GM06990 (cell line): ENCODE data around the gene VWA1.
"Not testable (repeated sequence)": the region's sequence is repeated elsewhere in the genome, so short reads cannot be mapped to it uniquely, and the experiment has no call there.

Experiments used
- DNase-seq: peaks from one replicate; pipeline ENCODE4 v3.0.0-alpha.2; 2011; ENCODE audit not compliant: insufficient read length; ENCODE audit errors: extremely low read depth
- H3K27me3 ChIP-seq: replicated peaks from 2 replicates; pipeline ENCODE4 v1.6.0; 2011; ENCODE audit warnings: low read length; ENCODE audit not compliant: control insufficient read depth, insufficient read depth
- H3K36me3 ChIP-seq: 2 replicates; pipeline ENCODE4 v1.5.1; 2011; ENCODE audit warnings: low read length; ENCODE audit not compliant: control insufficient read depth, insufficient read depth
- H3K4me3 ChIP-seq: replicated peaks from 2 replicates; pipeline ENCODE4 v1.5.1; 2011; ENCODE audit warnings: low read depth, mild to moderate bottlenecking, control low read depth, low read length
- TF ChIP-seq, protein P1 (sequence below): IDR thresholded peaks from 2 replicates; pipeline ENCODE4 v1.5.1; 2011; ENCODE audit warnings: low read length, control low read depth, mild to moderate bottlenecking, inconsistent platforms; ENCODE audit not compliant: insufficient read depth, poor library complexity, severe bottlenecking

The VWA1 gene

DNA sequence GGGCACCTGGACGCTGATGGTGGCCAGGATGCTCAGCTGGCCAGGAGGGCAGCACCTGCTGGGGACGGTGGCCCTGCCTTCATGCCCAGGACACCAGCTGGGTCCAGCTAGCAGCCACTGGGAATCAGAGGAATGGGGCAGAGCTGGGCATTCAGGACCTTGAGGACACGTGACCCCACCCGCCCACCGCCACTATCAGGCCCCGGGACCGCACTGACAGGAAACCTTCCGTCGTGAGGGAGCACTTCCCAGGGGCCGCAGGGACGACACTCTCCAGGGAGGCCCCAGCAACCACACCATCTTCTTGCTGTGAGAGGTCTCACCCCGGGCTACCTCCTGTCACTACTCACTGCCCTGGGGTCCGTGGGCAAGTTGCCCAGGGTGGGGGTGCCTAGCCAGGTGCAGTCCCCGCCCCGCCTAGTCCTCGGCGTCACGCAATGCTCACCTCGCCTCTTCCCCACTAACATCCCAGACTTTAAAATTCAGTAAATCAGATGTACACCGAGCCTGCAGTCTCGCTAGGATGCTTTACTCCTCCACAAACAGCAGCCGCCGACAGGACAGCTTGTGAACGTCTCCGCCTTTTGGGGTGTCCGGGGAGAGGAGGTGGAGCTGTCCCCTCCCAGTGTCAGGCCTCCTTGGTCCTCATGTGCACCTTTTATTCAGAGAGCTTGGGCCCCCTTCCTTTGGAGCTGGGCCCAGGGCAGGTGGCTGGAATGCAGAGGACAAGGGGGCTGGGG is 4.9 kb downstream of the VWA1 start:
- Histone ChIP-seq H3K4me3 (no peak overlapping the region), H3K27me3 (no peaks in the 10 kb centered on the region), H3K36me3 (no peaks in the 10 kb centered on the region)
- no peak for DNase-seq
- TF ChIP-seq, protein P1, sequence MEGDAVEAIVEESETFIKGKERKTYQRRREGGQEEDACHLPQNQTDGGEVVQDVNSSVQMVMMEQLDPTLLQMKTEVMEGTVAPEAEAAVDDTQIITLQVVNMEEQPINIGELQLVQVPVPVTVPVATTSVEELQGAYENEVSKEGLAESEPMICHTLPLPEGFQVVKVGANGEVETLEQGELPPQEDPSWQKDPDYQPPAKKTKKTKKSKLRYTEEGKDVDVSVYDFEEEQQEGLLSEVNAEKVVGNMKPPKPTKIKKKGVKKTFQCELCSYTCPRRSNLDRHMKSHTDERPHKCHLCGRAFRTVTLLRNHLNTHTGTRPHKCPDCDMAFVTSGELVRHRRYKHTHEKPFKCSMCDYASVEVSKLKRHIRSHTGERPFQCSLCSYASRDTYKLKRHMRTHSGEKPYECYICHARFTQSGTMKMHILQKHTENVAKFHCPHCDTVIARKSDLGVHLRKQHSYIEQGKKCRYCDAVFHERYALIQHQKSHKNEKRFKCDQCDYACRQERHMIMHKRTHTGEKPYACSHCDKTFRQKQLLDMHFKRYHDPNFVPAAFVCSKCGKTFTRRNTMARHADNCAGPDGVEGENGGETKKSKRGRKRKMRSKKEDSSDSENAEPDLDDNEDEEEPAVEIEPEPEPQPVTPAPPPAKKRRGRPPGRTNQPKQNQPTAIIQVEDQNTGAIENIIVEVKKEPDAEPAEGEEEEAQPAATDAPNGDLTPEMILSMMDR = no peak

DNA sequence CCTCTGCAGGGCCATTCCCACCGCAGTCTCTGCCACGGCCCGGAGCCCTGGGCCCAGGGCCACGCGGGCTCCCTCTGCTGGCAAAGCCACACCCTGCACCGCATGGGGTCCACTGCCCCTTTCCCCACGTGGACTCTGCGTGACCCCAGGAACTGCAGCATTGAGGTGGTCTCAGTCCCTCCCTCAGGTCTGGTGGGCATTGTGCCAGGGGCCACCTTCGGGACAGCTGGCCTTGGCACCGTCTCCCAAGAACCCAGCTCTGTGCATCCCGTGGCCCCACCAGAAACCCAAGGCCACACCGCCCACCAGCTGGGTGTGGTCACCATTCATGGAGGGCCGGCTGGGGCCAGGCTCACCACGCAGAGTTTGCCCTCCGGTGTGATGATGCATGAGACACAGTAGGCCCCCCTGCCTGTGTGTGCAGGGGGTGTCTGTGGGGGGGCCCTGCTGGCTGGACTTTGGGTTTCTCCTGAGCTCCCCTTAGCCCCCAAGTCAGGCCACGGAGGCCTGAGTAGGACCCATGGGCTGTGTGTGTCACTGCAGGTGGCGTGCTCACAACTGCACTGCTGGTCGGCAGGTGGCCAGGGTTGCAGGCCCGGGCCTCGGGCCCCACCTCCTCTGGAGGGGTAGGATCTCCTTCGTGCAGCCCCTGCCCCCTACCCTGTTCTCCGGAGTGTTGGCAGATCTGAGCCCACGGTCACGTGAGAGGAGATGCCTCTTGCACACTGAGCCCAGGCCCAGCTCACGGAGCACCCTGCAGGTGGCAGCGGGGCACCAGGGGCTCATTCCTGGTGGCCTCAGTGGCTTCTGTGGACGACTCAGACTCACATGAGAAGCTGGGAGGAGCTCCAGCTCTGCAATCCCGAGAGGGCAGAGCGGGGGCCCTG is 5.8 kb downstream of the VWA1 start:
- TF ChIP-seq, protein P1 = peak; percentile 99
- Histone ChIP-seq H3K27me3 (no peaks in the 10 kb centered on the region), H3K36me3 (no peaks in the 10 kb centered on the region), H3K4me3 (no peak overlapping the region)
- peak; percentile 58 for DNase-seq

DNA sequence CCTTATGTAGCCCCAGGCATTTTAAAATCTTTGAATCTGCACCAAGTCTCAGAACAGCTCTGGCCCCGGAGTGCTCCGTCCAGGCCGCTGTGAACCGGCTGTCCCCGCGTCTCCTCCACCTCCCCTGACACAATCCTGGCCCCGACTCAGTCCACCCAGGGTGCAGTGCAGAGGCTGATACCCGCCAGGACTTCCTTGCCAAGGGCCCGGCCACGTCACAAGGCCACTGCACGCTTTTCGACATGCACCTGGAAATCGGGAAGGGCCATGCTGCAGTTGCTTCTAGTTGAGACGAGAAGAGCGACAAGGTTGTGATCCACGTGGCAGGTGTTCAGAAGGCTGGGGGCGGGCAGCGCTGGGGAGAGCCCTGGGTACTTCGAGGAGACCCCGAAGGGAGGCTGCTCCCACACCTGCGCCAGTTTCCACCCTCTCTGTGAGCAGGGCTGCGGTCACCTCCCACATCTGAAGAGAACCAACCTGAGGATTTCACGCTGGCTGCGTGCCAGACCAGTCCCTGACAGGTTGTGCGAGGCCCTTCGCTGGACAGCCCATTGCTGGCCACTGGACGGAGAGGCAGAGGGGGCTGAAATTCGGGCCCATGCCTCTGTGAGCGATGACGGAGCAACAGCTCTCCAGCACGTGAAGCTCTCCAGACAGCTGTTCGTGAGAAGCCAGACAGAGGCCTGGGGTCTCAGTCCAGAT is 6.7 kb downstream of the VWA1 start:
- Histone ChIP-seq H3K36me3 (no peaks in the 10 kb centered on the region), H3K27me3 (no peaks in the 10 kb centered on the region), H3K4me3 (no peak overlapping the region)
- TF ChIP-seq, protein P1 = no peak
- DNase-seq = no peak

DNA sequence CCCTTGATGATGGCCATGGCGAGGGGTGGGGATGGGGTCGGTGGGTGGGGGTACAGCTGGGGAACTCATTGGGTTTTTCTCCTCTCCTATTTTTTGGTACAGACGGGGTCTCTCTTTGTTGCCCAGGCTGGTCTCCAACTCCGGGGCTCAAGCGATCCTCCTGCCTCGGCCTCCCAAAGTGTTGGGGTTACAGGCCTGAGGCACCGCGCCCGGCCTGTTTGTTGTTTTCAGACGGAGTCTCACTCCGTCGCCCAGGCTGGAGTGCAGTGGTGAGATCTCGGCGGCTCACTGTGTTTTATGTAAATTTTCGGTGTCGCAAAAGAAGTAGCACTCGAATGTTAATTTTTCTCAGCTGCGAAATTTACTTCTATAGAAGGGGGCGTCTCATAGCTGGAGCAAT is 11.1 kb downstream of the VWA1 start:
- not testable (repeated sequence) for DNase-seq, H3K4me3 ChIP-seq, H3K27me3 ChIP-seq, H3K36me3 ChIP-seq

DNA sequence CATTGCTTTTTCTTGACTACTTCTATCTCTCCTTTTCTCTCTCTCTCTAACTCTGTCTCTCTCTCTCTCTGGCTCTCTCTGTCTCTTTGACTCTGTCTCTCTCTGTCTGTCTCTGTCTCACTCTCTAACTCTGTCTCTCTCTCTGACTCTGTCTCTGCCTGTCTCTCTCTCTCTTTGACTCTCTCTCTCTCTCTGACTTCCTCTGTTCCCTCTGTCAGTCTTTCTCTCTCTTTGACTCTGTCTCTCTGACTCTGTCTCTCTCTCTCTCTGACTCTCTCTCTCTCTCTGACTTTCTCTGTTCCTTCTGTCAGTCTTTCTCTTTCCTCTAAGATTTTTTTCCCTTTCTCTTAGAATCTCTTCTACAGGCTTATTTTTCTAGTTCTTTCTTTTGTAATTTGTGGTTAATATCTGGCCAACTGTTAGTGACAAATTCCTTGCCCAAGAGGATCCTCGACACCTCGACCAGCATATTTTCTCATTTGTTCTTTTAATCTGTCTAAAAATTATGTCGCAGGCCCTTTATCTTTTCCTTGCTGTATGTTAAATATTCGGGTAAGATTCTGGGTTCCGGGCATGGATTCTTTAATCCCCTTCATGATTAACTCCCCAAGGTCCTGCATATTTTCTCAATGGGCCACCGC is 13.7 kb downstream of the VWA1 start, which contains the start of gene ATAD3C:
ATAD3C (plus strand) TSS at position 591 of the 641 bp plus-strand sequence. CDS start 995 bp downstream, outside the sequence.
- Histone ChIP-seq H3K36me3 (no peaks in the 10 kb centered on the region), H3K27me3 (no peaks in the 10 kb centered on the region), H3K4me3 (no peak within 1 kb of the TSS)
- TF ChIP-seq, protein P1 = no peak
- DNase-seq = no peak

DNA sequence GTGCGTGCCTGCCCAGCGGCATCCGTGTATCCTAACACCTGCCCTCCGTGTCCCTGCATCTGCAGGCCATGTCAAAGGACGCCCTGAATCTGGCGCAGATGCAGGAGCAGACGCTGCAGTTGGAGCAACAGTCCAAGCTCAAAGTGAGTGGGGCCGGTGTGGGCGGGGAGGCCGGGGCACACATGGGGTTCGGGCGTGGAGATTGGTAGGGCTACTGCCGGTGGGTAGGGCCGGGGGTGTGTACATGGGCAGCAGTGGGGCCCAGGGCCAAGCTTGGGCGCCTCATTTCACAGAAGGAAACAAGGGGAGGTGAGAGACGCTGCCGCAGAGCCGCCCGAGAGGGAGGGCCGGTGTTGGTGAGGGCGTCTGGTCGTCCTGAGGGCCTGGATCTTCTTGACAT is 15.1 kb downstream of the VWA1 start:
- H3K4me3 ChIP-seq, H3K27me3 ChIP-seq, H3K36me3 ChIP-seq, DNase-seq: not testable (repeated sequence)
